Measurements from ENCODE around the gene GPR17. TPM values are rescaled to one million over a fixed set of nuclear protein-coding genes. Genes with fewer than 3 reads are reported as not detected.

Gene GPR17
- total and polyA plus RNA-seq, 7 experiments from 2014 or later, result not detected

- Mint-ChIP-seq H3K4me1 (peaks cover 10 to 66% (median 37%) of the 10 kb centered on the region in 7 donors), H3K27ac (peak overlapping the region in 8 of 9 donors; percentile 12 to 87 (median 75)), H3K27me3 (no peaks in the 10 kb centered on the region), H3K4me3 (peak overlapping the region in 5 of 10 donors; percentile 2 to 61 (median 29)), H3K9me3 (peaks cover 0 to 1% (median 0%) of the 10 kb centered on the region in 11 donors), H3K36me3 (no peaks in the 10 kb centered on the region)
- ATAC-seq (no peak), DNase-seq (no peak)
- H3K36me3 ChIP-seq (ENCODE audit: control insufficient read depth in 2 of 3, insufficient read depth in 3 of 3, low read length in 3 of 3), result peaks cover 0 to 3% (median 0%) of the 10 kb centered on the region in 3 experiments
- H3K27me3 ChIP-seq (ENCODE audit: control insufficient read depth in 2 of 2, insufficient read depth in 2 of 2, low read length in 2 of 2), result no peaks in the 10 kb centered on the region
- peaks cover 0 to 67% of the 10 kb centered on the region in 2 donors for H3K4me1 ChIP-seq (ENCODE audit: control insufficient read depth in 2 of 2, insufficient read depth in 2 of 2, low read length in 2 of 2)
- intact Hi-C loops (cut with micrococcal nuclease), result no loop called here
- H3K4me3 ChIP-seq (ENCODE audit: low read length), result no peak overlapping the region
- peak overlapping the region; percentile 78 for H3K27ac ChIP-seq (ENCODE audit: low read depth, low read length)
- H3K9me3 ChIP-seq (ENCODE audit: control insufficient read depth in 2 of 3, low read length in 3 of 3), result no peaks in the 10 kb centered on the region
- ChIA-PET CTCF (no interaction called here), POLR2A (no interaction called here)
Observed at GRCh38 chr2:127633556-127634065, 12.3 kb upstream of the GPR17 start.

DNA sequence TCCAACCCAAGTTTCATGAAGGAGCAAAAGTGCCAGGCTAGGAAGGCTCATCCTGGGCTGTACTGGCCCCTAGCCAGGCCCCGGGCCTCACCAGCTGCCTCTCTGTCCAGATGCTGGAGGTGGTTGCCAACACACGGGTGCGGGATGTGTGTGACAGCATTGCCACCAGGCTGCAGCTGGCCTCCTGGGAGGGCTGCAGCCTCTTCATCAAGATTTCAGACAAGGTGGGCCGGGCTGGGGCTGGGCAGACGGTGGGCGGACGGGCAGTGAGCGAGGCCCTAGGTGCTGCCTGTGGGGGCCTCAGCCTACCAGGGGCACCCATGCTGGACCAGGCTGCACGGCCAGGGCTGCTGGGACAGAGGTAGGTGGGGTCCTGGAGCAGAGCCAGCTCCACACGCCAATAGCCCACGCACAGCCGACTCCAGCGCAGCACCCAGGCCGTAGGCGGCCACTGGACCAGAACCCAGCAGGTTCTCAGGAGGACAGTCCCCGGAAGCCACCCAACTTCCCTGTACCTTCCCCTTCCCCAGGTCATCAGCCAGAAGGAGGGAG is 11.8 kb upstream of the GPR17 start:
- DNase-seq, result no peak
- Mint-ChIP-seq H3K4me3 (peak overlapping the region in 4 of 10 donors; percentile 2 to 61 (median 30)), H3K9me3 (no peaks in the 10 kb centered on the region), H3K27ac (peak overlapping the region in 7 of 9 donors; percentile 12 to 95 (median 79)), H3K27me3 (no peaks in the 10 kb centered on the region), H3K36me3 (peaks cover 0 to 2% (median 0%) of the 10 kb centered on the region in 5 donors), H3K4me1 (peaks cover 14 to 71% (median 42%) of the 10 kb centered on the region in 7 donors)
- POLR2A ChIA-PET, result interaction anchor here (0.8 kb wide), 1 partner anchor 14 kb away, joined by 4 read pairs; no protein-coding TSS in a partner anchor
- peak overlapping the region; percentile 78 for H3K27ac ChIP-seq (ENCODE audit: low read depth, low read length)
- no peaks in the 10 kb centered on the region for H3K27me3 ChIP-seq (ENCODE audit: control insufficient read depth in 2 of 2, insufficient read depth in 2 of 2, low read length in 2 of 2)
- intact Hi-C loops (cut with micrococcal nuclease), result no loop called here
- H3K4me1 ChIP-seq (ENCODE audit: control insufficient read depth in 2 of 2, insufficient read depth in 2 of 2, low read length in 2 of 2), result peaks cover 0 to 73% of the 10 kb centered on the region in 2 donors
- no peaks in the 10 kb centered on the region for H3K9me3 ChIP-seq (ENCODE audit: control insufficient read depth in 2 of 3, low read length in 3 of 3)
- no peak for ATAC-seq
- CTCF ChIA-PET, result no interaction called here
- peaks cover 0 to 7% (median 0%) of the 10 kb centered on the region in 3 experiments for H3K36me3 ChIP-seq (ENCODE audit: control insufficient read depth in 2 of 3, insufficient read depth in 3 of 3, low read length in 3 of 3)
- no peak overlapping the region for H3K4me3 ChIP-seq (ENCODE audit: low read length)

GRCh38 chr2:127634626-127635379 is 11.2 kb upstream of the GPR17 start:
- CTCF ChIA-PET, result no interaction called here

DNA sequence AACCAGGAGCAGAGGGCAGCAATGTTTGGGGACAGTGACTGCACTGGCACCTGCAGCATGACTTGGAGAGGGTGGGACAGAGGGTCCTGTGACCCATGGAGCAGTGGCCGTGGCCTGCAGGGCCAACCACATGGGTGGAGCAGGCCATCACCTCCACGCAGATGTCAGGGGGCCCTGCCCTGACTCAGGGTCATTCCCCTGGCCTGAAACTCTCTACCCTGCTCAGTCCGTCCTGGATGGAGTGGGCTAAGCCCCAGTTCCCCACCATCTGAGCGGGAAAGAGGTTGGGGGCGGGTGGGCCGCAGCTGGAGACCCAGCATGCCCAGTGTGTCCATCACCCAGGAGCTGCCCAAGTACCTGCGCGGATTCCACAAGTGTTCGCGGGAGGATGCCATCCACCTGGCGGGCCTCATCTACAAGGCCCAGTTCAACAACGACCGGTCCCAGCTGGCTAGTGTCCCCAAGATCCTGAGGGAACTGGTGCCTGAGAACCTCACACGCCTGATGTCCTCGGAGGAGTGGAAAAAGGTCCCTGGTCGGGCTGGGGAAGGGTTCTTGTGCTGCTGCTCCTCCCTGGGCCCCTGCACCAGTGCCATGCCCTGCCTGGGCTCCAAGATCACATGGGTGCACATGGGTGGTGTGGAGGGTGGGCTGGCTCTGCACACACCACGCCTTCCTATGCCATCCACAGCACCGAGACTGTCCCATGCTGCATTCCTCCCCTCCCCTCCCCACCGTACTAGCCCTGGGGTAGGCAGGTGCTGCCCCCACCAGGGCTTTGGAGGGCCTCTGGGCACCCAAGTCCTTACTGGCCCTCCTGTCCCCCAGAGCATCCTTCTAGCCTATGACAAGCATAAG is 10.3 kb upstream of the GPR17 start:
- Histone ChIP-seq H3K4me3 (ENCODE audit: low read length) (no peak overlapping the region), H3K9me3 (ENCODE audit: control insufficient read depth in 2 of 3, low read length in 3 of 3) (no peaks in the 10 kb centered on the region), H3K4me1 (ENCODE audit: control insufficient read depth in 2 of 2, insufficient read depth in 2 of 2, low read length in 2 of 2) (peaks cover 0 to 87% of the 10 kb centered on the region in 2 donors), H3K27me3 (ENCODE audit: control insufficient read depth in 2 of 2, insufficient read depth in 2 of 2, low read length in 2 of 2) (no peaks in the 10 kb centered on the region), H3K27ac (ENCODE audit: low read depth, low read length) (peak overlapping the region; percentile 78), H3K36me3 (ENCODE audit: control insufficient read depth in 2 of 3, insufficient read depth in 3 of 3, low read length in 3 of 3) (peaks cover 0 to 7% (median 0%) of the 10 kb centered on the region in 3 experiments)
- ChIA-PET CTCF (no interaction called here), POLR2A (no interaction called here)
- H3K9me3 Mint-ChIP-seq, result no peaks in the 10 kb centered on the region
- peaks cover 10 to 81% (median 56%) of the 10 kb centered on the region in 7 donors for H3K4me1 Mint-ChIP-seq
- H3K36me3 Mint-ChIP-seq, result peaks cover 0 to 2% (median 0%) of the 10 kb centered on the region in 5 donors
- H3K4me3 Mint-ChIP-seq, result peak overlapping the region in 6 of 10 donors; percentile 13 to 78 (median 56)
- intact Hi-C loops (cut with micrococcal nuclease), result no loop called here
- DNase-seq (no peak), ATAC-seq (no peak)
- no peaks in the 10 kb centered on the region for H3K27me3 Mint-ChIP-seq
- peak overlapping the region in 8 of 9 donors; percentile 20 to 96 (median 82) for H3K27ac Mint-ChIP-seq

More at GRCh38 chr2:127634626-127635379, 11.2 kb upstream of the GPR17 start:
- ATAC-seq, result no peak
- DNase-seq, result no peak
- no peaks in the 10 kb centered on the region for H3K27me3 Mint-ChIP-seq
- peak overlapping the region in 2 of 10 donors; percentile 18 to 19 for H3K4me3 Mint-ChIP-seq
- POLR2A ChIA-PET, result interaction anchor here (0.8 kb wide), 1 partner anchor 13 kb away, joined by 4 read pairs; no protein-coding TSS in a partner anchor
- peaks cover 16 to 78% (median 49%) of the 10 kb centered on the region in 7 donors for H3K4me1 Mint-ChIP-seq
- peaks cover 0 to 2% (median 0%) of the 10 kb centered on the region in 5 donors for H3K36me3 Mint-ChIP-seq
- H3K27ac ChIP-seq (ENCODE audit: low read depth, low read length), result peak overlapping the region; percentile 78
- H3K27me3 ChIP-seq (ENCODE audit: control insufficient read depth in 2 of 2, insufficient read depth in 2 of 2, low read length in 2 of 2), result no peaks in the 10 kb centered on the region
- no peaks in the 10 kb centered on the region for H3K9me3 ChIP-seq (ENCODE audit: control insufficient read depth in 2 of 3, low read length in 3 of 3)
- H3K27ac Mint-ChIP-seq, result peak overlapping the region in 7 of 9 donors; percentile 30 to 95 (median 65)
- peaks cover 0 to 79% of the 10 kb centered on the region in 2 donors for H3K4me1 ChIP-seq (ENCODE audit: control insufficient read depth in 2 of 2, insufficient read depth in 2 of 2, low read length in 2 of 2)
- peaks cover 0 to 7% (median 0%) of the 10 kb centered on the region in 3 experiments for H3K36me3 ChIP-seq (ENCODE audit: control insufficient read depth in 2 of 3, insufficient read depth in 3 of 3, low read length in 3 of 3)
- H3K9me3 Mint-ChIP-seq, result no peaks in the 10 kb centered on the region
- no peak overlapping the region for H3K4me3 ChIP-seq (ENCODE audit: low read length)
- intact Hi-C loops (cut with micrococcal nuclease), result no loop called here

- peak overlapping the region; percentile 78 for H3K27ac ChIP-seq (ENCODE audit: low read depth, low read length)
- ChIA-PET POLR2A (interaction anchor here (0.6 to 1.1 kb wide), 2 partner anchors 10 to 65 kb away, joined by 3 to 5 read pairs; partner anchors contain the start of gene SFT2D3), CTCF (no interaction called here)
- H3K4me1 Mint-ChIP-seq, result peaks cover 10 to 85% (median 62%) of the 10 kb centered on the region in 7 donors
- peak overlapping the region; percentile 23 to 96 (median 88) for H3K27ac Mint-ChIP-seq
- H3K4me3 ChIP-seq (ENCODE audit: low read length), result no peak overlapping the region
- ATAC-seq, result no peak
- peak overlapping the region in 7 of 10 donors; percentile 25 to 85 (median 59) for H3K4me3 Mint-ChIP-seq
- no peaks in the 10 kb centered on the region for H3K27me3 ChIP-seq (ENCODE audit: control insufficient read depth in 2 of 2, insufficient read depth in 2 of 2, low read length in 2 of 2)
- H3K36me3 Mint-ChIP-seq, result peaks cover 0 to 2% (median 0%) of the 10 kb centered on the region in 5 donors
- no peak for DNase-seq
- no peaks in the 10 kb centered on the region for H3K9me3 Mint-ChIP-seq
- peaks cover 0 to 7% (median 0%) of the 10 kb centered on the region in 3 experiments for H3K36me3 ChIP-seq (ENCODE audit: control insufficient read depth in 2 of 3, insufficient read depth in 3 of 3, low read length in 3 of 3)
- intact Hi-C loops (cut with micrococcal nuclease), result no loop called here
- peaks cover 3 to 97% of the 10 kb centered on the region in 2 donors for H3K4me1 ChIP-seq (ENCODE audit: control insufficient read depth in 2 of 2, insufficient read depth in 2 of 2, low read length in 2 of 2)
- H3K9me3 ChIP-seq (ENCODE audit: control insufficient read depth in 2 of 3, low read length in 3 of 3), result no peaks in the 10 kb centered on the region
- no peaks in the 10 kb centered on the region for H3K27me3 Mint-ChIP-seq
Observed at GRCh38 chr2:127636248-127637235, 9.4 kb upstream of the GPR17 start.
